Measurements from ENCODE around the gene ABCD2.

DNA sequence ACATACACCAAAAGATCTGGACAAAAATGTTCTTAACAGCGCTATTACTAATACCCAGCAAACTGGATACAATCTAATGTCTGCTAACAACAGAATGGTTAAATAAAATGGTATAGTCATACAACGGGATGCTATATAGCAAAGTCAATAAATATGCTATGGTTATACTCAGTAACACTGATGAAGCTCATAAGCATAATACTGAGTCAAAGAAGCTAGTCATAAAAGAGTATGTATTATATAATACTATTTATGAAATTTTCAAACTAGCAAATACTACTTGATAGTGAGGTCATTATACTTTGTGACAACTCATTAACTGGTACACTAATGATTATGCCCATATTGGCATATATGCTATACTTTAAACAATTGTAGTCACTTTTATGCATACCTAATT, 7.4 kb downstream of the ABCD2 start:
- TF ChIP-seq EZH2 (IDR thresholded peaks at IDR 0.05; ENCODE audit: borderline replicate concordance, low read depth, low read length, severe bottlenecking) (no peak), POLR2AphosphoS5 (IDR thresholded peaks at IDR 0.05; ENCODE audit: insufficient read depth, low read depth, low read length) (no peak), POLR2A (IDR thresholded peaks at IDR 0.05; ENCODE audit: low read depth, low read length) (no peak), MYC (IDR thresholded peaks at IDR 0.05; ENCODE audit: low read depth, low read length) (no peak), FOS (IDR thresholded peaks at IDR 0.05; ENCODE audit: borderline replicate concordance, insufficient read depth, low read length) (no peak), MAX (IDR thresholded peaks at IDR 0.05; ENCODE audit: insufficient read depth, insufficient read length) (no peak), JUN (IDR thresholded peaks at IDR 0.05; ENCODE audit: borderline replicate concordance, insufficient read depth, insufficient read length, low read depth) (no peak), GATA2 (IDR thresholded peaks at IDR 0.05; ENCODE audit: insufficient read depth, insufficient read length, low read depth, low read length) (no peak)
- TF ChIP-seq, protein P1, sequence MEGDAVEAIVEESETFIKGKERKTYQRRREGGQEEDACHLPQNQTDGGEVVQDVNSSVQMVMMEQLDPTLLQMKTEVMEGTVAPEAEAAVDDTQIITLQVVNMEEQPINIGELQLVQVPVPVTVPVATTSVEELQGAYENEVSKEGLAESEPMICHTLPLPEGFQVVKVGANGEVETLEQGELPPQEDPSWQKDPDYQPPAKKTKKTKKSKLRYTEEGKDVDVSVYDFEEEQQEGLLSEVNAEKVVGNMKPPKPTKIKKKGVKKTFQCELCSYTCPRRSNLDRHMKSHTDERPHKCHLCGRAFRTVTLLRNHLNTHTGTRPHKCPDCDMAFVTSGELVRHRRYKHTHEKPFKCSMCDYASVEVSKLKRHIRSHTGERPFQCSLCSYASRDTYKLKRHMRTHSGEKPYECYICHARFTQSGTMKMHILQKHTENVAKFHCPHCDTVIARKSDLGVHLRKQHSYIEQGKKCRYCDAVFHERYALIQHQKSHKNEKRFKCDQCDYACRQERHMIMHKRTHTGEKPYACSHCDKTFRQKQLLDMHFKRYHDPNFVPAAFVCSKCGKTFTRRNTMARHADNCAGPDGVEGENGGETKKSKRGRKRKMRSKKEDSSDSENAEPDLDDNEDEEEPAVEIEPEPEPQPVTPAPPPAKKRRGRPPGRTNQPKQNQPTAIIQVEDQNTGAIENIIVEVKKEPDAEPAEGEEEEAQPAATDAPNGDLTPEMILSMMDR (IDR thresholded peaks at IDR 0.05; ENCODE audit: extremely low read depth in 1 of 2, insufficient read depth in 1 of 2, low read depth in 1 of 2, low read length in 2 of 2) = no peak
